ENCODE measurements around the gene FBN3.
A peak's percentile ranks its signal among the peaks of the same experiment; 100 is the strongest.

Gene FBN3

DNA sequence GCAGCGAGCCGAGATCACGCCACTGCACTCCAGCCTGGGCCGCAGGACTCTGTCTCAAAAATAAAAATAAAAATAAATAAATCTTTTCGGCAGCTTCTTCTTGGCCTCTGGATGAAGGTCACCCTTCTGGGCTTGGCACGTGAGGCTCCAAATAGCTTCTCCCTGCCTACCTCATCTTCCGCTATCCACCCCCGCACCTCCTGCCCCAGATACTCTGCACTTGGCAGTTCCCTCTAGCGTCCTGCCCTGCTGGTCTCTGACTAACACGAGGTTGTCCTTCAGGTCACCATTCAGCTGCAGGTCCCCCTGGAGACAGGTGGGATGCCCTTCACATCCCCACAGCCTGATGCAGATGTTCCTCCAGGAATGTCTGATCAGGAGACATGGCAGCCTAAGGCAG is 105.4 kb downstream of the FBN3 start:
- H3K4me1 ChIP-seq (ENCODE audit: control insufficient read depth, insufficient read depth, low read length): no peaks in the 10 kb centered on the region; the same call in 1 of the 2 replicates
- no peaks in the 10 kb centered on the region for H3K9me3 ChIP-seq (ENCODE audit: control insufficient read depth, insufficient read depth, low read depth, low read length)
- H3K27ac ChIP-seq (ENCODE audit: extremely low read depth, low read depth, low read length): no peak overlapping the region
- TF ChIP-seq EGR2 (tag by site-specific recombination; IDR thresholded peaks at IDR 0.05; ENCODE audit: low read depth) (peak; percentile 64), ZNF548 (tag by site-specific recombination; IDR thresholded peaks at IDR 0.05) (no peak), ZNF133 (tag by site-specific recombination; IDR thresholded peaks at IDR 0.05) (no peak), ZFHX2 (tag by site-specific recombination; conservative IDR thresholded peaks at IDR 0.05) (peak; percentile 18; the same call in 1 of the 2 replicates), ZNF366 (tag by site-specific recombination; conservative IDR thresholded peaks at IDR 0.05) (no peak), KLF9 (tag by site-specific recombination; IDR thresholded peaks at IDR 0.05; ENCODE audit: low read depth) (no peak), YY2 (tag by site-specific recombination; IDR thresholded peaks at IDR 0.05) (no peak)
- TF ChIP-seq, protein P1, sequence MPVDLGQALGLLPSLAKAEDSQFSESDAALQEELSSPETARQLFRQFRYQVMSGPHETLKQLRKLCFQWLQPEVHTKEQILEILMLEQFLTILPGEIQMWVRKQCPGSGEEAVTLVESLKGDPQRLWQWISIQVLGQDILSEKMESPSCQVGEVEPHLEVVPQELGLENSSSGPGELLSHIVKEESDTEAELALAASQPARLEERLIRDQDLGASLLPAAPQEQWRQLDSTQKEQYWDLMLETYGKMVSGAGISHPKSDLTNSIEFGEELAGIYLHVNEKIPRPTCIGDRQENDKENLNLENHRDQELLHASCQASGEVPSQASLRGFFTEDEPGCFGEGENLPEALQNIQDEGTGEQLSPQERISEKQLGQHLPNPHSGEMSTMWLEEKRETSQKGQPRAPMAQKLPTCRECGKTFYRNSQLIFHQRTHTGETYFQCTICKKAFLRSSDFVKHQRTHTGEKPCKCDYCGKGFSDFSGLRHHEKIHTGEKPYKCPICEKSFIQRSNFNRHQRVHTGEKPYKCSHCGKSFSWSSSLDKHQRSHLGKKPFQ (tag by site-specific recombination; IDR thresholded peaks at IDR 0.05): no peak
- TF ChIP-seq, protein P2, sequence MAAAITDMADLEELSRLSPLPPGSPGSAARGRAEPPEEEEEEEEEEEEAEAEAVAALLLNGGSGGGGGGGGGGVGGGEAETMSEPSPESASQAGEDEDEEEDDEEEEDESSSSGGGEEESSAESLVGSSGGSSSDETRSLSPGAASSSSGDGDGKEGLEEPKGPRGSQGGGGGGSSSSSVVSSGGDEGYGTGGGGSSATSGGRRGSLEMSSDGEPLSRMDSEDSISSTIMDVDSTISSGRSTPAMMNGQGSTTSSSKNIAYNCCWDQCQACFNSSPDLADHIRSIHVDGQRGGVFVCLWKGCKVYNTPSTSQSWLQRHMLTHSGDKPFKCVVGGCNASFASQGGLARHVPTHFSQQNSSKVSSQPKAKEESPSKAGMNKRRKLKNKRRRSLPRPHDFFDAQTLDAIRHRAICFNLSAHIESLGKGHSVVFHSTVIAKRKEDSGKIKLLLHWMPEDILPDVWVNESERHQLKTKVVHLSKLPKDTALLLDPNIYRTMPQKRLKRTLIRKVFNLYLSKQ (tag by site-specific recombination; IDR thresholded peaks at IDR 0.05; ENCODE audit: borderline replicate concordance): no peak
- TF ChIP-seq, protein P3, sequence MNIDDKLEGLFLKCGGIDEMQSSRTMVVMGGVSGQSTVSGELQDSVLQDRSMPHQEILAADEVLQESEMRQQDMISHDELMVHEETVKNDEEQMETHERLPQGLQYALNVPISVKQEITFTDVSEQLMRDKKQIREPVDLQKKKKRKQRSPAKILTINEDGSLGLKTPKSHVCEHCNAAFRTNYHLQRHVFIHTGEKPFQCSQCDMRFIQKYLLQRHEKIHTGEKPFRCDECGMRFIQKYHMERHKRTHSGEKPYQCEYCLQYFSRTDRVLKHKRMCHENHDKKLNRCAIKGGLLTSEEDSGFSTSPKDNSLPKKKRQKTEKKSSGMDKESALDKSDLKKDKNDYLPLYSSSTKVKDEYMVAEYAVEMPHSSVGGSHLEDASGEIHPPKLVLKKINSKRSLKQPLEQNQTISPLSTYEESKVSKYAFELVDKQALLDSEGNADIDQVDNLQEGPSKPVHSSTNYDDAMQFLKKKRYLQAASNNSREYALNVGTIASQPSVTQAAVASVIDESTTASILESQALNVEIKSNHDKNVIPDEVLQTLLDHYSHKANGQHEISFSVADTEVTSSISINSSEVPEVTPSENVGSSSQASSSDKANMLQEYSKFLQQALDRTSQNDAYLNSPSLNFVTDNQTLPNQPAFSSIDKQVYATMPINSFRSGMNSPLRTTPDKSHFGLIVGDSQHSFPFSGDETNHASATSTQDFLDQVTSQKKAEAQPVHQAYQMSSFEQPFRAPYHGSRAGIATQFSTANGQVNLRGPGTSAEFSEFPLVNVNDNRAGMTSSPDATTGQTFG (tag by site-specific recombination; IDR thresholded peaks at IDR 0.05; ENCODE audit: borderline replicate concordance): no peak
- TF ChIP-seq, protein P4, sequence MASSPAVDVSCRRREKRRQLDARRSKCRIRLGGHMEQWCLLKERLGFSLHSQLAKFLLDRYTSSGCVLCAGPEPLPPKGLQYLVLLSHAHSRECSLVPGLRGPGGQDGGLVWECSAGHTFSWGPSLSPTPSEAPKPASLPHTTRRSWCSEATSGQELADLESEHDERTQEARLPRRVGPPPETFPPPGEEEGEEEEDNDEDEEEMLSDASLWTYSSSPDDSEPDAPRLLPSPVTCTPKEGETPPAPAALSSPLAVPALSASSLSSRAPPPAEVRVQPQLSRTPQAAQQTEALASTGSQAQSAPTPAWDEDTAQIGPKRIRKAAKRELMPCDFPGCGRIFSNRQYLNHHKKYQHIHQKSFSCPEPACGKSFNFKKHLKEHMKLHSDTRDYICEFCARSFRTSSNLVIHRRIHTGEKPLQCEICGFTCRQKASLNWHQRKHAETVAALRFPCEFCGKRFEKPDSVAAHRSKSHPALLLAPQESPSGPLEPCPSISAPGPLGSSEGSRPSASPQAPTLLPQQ (tag by site-specific recombination; IDR thresholded peaks at IDR 0.05): no peak
- TF ChIP-seq, protein P5, sequence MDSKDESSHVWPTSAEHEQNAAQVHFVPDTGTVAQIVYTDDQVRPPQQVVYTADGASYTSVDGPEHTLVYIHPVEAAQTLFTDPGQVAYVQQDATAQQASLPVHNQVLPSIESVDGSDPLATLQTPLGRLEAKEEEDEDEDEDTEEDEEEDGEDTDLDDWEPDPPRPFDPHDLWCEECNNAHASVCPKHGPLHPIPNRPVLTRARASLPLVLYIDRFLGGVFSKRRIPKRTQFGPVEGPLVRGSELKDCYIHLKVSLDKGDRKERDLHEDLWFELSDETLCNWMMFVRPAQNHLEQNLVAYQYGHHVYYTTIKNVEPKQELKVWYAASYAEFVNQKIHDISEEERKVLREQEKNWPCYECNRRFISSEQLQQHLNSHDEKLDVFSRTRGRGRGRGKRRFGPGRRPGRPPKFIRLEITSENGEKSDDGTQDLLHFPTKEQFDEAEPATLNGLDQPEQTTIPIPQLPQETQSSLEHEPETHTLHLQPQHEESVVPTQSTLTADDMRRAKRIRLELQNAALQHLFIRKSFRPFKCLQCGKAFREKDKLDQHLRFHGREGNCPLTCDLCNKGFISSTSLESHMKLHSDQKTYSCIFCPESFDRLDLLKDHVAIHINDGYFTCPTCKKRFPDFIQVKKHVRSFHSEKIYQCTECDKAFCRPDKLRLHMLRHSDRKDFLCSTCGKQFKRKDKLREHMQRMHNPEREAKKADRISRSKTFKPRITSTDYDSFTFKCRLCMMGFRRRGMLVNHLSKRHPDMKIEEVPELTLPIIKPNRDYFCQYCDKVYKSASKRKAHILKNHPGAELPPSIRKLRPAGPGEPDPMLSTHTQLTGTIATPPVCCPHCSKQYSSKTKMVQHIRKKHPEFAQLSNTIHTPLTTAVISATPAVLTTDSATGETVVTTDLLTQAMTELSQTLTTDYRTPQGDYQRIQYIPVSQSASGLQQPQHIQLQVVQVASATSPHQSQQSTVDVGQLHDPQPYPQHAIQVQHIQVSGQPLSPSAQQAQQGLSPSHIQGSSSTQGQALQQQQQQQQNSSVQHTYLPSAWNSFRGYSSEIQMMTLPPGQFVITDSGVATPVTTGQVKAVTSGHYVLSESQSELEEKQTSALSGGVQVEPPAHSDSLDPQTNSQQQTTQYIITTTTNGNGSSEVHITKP (tag by site-specific recombination; IDR thresholded peaks at IDR 0.05): no peak
- CTCF ChIA-PET: interaction anchor here (0.6 to 1.4 kb wide), 3 partner anchors 15 to 74 kb away, joined by 3 to 4 read pairs (median 3); no protein-coding TSS in a partner anchor
- H3K36me3 ChIP-seq (ENCODE audit: control insufficient read depth in 2 of 2, insufficient read depth in 1 of 2, low read length in 2 of 2): no peaks in the 10 kb centered on the region
- POLR2A ChIA-PET: no interaction called here
- H3K4me3 ChIP-seq (ENCODE audit: low read depth, low read length): no peak overlapping the region

DNA sequence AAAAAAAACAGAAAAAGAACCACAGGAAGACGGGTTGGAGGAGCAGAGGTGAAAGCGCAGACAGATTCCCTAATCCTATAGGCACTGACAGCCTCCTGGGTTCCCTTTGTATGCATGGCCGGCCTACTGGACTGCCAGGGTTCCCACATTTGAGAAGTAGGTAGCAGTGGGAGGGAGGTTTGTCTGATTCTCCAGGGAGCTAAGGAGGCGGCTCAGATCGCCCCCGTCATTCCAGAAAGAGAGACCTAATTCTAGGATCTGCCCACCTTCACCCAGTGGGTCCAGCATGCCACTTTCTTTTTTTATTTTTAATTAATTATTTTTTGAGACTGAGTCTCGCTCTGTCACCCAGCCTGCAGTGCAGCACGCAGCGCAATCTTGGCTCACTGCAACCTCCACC is 106.5 kb downstream of the FBN3 start:
- ChIA-PET POLR2A (no interaction called here), CTCF (interaction anchor here (1.4 kb wide), 1 partner anchor 72 kb away, joined by 4 read pairs; no protein-coding TSS in a partner anchor)
- H3K4me3 ChIP-seq (ENCODE audit: low read depth, low read length): no peak overlapping the region
- H3K9me3 ChIP-seq (ENCODE audit: control insufficient read depth, insufficient read depth, low read depth, low read length): no peaks in the 10 kb centered on the region
- no peak overlapping the region for H3K27ac ChIP-seq (ENCODE audit: extremely low read depth, low read depth, low read length)
- peak; percentile 78 for TF ChIP-seq ZFHX2 (tag by site-specific recombination; conservative IDR thresholded peaks at IDR 0.05)
- TF ChIP-seq ZNF404 (tag by site-specific recombination; IDR thresholded peaks at IDR 0.05): no peak
- TF ChIP-seq EGR2 (tag by site-specific recombination; IDR thresholded peaks at IDR 0.05; ENCODE audit: low read depth): peak; percentile 90
- no peak for TF ChIP-seq ZNF394 (tag by site-specific recombination; IDR thresholded peaks at IDR 0.05; ENCODE audit: borderline replicate concordance)
- no peak for TF ChIP-seq ZNF335 (tag by site-specific recombination; conservative IDR thresholded peaks at IDR 0.05)
- H3K36me3 ChIP-seq (ENCODE audit: control insufficient read depth in 2 of 2, insufficient read depth in 1 of 2, low read length in 2 of 2): no peaks in the 10 kb centered on the region
- H3K4me1 ChIP-seq (ENCODE audit: control insufficient read depth, insufficient read depth, low read length): no peaks in the 10 kb centered on the region; the same call in 1 of the 2 replicates

Measured in HEK293 (cell line).